ENCODE data around the gene CSNK2A3.

CSNK2A3 gene

DNA sequence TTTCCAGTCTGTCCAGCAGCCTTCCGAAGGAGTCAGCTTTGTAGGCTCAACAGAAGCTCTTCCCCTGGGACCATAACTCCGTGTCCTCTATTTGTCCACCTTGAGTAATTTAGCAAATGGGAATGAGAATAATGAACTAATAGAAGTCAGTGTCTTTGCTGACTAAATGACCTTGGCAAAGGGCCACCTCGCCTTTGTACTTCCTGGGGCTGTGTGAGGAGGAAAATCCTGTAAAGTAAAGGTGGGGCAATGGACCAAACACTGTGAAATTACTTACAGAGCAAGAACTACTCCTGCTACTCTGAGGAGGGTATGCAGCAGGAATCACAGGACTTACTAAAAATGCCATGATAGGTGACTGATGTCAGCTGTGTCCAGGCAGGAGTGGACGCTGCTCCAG, 36.2 kb upstream of the CSNK2A3 start:
- POLR2A ChIA-PET, result no interaction called here
- TF ChIP-seq, protein P1, sequence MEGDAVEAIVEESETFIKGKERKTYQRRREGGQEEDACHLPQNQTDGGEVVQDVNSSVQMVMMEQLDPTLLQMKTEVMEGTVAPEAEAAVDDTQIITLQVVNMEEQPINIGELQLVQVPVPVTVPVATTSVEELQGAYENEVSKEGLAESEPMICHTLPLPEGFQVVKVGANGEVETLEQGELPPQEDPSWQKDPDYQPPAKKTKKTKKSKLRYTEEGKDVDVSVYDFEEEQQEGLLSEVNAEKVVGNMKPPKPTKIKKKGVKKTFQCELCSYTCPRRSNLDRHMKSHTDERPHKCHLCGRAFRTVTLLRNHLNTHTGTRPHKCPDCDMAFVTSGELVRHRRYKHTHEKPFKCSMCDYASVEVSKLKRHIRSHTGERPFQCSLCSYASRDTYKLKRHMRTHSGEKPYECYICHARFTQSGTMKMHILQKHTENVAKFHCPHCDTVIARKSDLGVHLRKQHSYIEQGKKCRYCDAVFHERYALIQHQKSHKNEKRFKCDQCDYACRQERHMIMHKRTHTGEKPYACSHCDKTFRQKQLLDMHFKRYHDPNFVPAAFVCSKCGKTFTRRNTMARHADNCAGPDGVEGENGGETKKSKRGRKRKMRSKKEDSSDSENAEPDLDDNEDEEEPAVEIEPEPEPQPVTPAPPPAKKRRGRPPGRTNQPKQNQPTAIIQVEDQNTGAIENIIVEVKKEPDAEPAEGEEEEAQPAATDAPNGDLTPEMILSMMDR (IDR thresholded peaks at IDR 0.05; ENCODE audit: insufficient read depth, low read length, missing control alignments), result no peak
- no peak overlapping the region for H3K4me3 ChIP-seq (ENCODE audit: low read depth, low read length)
- DNase-seq (ENCODE audit: low read depth, low spot score), result no peak
- CTCF ChIA-PET, result interaction anchor here (0.9 kb wide), 1 partner anchor 10 kb away, joined by 3 read pairs; no protein-coding TSS in a partner anchor

DNA sequence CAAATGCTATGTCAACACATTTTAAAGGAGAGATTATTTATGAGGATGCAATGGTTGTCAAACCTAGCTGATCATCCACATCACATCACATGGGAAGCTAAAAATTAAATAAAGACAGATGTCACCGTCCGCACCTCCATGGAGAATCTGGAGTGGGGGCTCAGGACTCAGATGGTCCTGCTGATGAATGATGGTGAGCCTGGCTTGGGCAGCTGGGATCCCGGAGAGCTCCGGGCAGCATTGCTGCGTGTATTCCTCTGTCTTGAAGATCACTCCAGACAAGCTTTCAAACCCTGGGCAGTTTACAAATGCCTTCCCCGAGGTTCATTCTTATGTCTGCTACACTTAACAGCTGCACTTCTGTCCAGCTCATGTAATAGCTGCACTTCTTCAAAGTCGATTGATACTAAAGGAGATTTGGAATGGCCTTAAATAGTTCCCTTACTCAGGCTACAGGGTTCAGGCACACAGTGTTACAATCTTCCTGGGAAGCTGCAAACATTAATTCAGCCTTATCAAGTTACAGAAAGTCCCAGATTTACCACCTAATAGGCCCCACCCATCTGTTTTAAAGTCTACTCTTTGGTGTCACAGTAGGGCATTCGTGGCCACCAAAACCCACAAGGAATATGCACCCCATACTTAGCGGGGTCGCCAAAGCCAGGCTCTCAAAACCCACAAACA, 34.7 kb upstream of the CSNK2A3 start:
- no peak overlapping the region for H3K4me3 ChIP-seq (ENCODE audit: low read depth, low read length)
- ChIA-PET POLR2A (no interaction called here), CTCF (no interaction called here)
- TF ChIP-seq, protein P1 (IDR thresholded peaks at IDR 0.05; ENCODE audit: insufficient read depth, low read length, missing control alignments), result no peak
- DNase-seq (ENCODE audit: low read depth, low spot score), result no peak

DNA sequence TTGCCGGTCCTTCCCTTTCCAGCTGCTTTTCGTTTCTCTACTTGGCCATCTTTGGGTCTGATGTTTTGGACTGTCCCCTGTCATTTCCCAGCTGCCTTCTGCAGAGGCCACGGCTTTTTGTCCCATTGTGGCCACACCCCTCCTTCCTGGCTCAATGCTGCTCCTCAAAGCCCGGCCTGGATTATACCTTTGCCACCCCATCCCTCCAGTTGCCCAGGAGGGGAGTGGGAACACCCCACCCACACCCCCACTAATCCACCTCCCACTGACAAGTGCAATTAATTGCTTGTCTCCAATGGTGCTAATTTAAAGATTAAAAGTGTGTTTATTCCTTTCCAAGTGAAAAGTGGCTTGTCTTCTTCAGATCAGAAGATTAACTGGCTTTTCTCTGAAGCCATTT, 34.2 kb upstream of the CSNK2A3 start:
- POLR2A ChIA-PET, result no interaction called here
- TF ChIP-seq, protein P1 (IDR thresholded peaks at IDR 0.05; ENCODE audit: insufficient read depth, low read length, missing control alignments), result no peak
- CTCF ChIA-PET, result no interaction called here
- no peak for DNase-seq (ENCODE audit: low read depth, low spot score)
- H3K4me3 ChIP-seq (ENCODE audit: low read depth, low read length), result no peak overlapping the region

DNA sequence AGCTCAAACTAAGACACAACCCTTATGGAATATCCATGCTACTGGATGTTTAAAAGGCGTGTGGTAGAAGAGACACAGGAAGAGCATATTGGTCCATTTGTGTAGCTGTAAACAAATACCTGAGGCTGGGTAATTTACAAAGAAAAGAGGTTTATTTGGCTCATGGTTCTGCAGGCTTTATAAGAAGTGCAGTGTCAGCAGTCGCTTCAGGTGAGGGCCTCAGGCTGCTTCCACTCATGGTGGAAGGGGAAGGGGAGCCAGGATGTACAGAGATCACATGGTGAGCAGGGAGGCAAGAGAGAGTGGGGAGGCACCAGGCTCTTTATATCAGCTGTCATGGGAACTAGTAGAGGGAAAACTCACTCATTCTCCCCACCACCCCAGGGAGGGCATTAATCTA, 31.8 kb upstream of the CSNK2A3 start:
- TF ChIP-seq, protein P1 (IDR thresholded peaks at IDR 0.05; ENCODE audit: insufficient read depth, low read length, missing control alignments), result no peak
- no peak for DNase-seq (ENCODE audit: low read depth, low spot score)
- ChIA-PET POLR2A (no interaction called here), CTCF (interaction anchor here (0.5 kb wide), 1 partner anchor 403 kb away, joined by 3 read pairs; no protein-coding TSS in a partner anchor)
- no peak overlapping the region for H3K4me3 ChIP-seq (ENCODE audit: low read depth, low read length)

DNA sequence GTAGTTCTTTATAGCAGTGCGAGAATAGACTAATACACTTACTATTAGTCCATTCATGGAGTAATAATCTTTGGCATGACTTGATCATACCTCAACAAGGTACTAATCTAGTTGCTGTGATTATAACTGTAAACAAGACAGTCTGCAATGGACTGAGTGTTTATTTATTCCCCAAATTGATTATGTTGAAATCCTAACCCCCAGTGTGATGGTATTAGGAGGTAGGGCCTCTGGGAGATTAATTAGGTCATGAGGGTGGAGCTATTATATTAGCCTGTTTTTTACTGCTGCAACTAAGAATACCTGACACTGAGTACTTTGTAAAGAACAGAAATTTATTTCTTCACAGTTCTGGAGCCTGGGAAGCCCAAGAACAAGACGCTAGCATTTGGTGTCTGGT, 30.9 kb upstream of the CSNK2A3 start:
- CTCF ChIA-PET, result no interaction called here
- DNase-seq (ENCODE audit: low read depth, low spot score), result no peak
- no peak overlapping the region for H3K4me3 ChIP-seq (ENCODE audit: low read depth, low read length)
- POLR2A ChIA-PET, result no interaction called here
- TF ChIP-seq, protein P1 (IDR thresholded peaks at IDR 0.05; ENCODE audit: insufficient read depth, low read length, missing control alignments), result no peak

- CTCF ChIA-PET, result no interaction called here
- no peak for DNase-seq (ENCODE audit: low read depth, low spot score)
- POLR2A ChIA-PET, result no interaction called here
- TF ChIP-seq, protein P1 (IDR thresholded peaks at IDR 0.05; ENCODE audit: insufficient read depth, low read length, missing control alignments), result no peak
- H3K4me3 ChIP-seq (ENCODE audit: low read depth, low read length), result no peak overlapping the region
Observed at GRCh38 chr11:11382858-11383532, 29.9 kb upstream of the CSNK2A3 start.

Measured in AG04449 (cell line).